ENCODE measurements around the gene YIPF7. TPM values are rescaled to one million over a fixed set of nuclear protein-coding genes. Genes with fewer than 3 reads are reported as not detected.
A peak's percentile ranks its signal among the peaks of the same experiment; 100 is the strongest.

Gene YIPF7
- total and polyA plus RNA-seq, 9 of the 15 experiments (the other 6 are each of a cell fraction or from before 2014, with no cell fraction given), result 0.14 TPM; not detected in 8

DNA sequence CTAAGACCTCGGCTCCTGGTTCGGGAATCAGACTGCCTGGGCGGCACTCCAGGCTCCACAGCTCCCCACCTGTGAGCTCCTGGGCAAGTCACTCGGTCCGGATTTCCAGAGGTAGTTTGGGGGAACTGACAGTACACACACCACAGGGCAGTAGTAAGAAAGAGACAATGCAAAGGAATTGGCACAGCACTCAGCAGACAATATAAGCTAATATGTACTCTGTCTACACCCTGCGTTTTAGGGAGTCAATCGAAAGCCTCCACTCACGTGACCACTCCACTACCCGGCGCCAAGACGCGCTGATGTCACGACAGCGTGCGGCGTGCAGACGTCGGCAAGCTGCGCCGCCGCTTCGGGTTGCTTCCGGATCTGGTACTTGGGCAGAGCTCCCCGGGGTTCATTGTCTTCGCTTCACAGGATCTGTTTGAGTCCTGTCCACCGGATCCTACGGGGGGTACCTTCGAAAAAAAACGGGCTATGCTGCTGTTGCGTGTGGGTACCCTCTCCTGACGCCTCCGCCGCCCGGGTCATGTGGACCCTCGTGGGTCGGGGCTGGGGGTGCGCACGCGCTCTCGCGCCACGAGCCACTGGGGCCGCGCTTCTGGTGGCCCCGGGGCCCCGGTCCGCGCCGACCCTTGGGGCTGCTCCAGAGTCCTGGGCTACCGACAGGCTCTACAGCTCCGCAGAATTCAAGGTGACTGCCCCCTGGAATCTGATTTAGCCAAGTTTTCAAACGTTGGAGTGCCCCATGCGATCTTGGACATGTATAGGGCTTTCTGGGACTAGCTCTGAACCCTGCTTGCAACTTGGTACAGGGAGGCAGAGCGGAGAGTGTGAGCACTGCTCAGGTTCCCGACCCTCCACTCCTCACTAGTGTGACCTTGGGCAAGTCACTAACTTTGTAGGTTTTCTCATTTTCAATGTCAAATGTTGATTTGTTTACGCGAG, 26.9 kb upstream of the YIPF7 start, which contains the start of gene GUF1 (continued):
- TF ChIP-seq, protein P1, sequence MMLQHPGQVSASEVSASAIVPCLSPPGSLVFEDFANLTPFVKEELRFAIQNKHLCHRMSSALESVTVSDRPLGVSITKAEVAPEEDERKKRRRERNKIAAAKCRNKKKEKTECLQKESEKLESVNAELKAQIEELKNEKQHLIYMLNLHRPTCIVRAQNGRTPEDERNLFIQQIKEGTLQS (IDR thresholded peaks at IDR 0.05), result peak; percentile 59
- TF ChIP-seq, protein P1 (CRISPR knock-in tag; conservative IDR thresholded peaks at IDR 0.05), result no peak
- TF ChIP-seq SAFB (IDR thresholded peaks at IDR 0.05; ENCODE audit: borderline replicate concordance, low read depth, low read length), result 0 out of 2 replicates have a peak, but pooled peaks have one; percentile 47
- TF ChIP-seq ZNF354B (CRISPR knock-in tag; IDR thresholded peaks at IDR 0.05), result no peak
- TF ChIP-seq, protein P2, sequence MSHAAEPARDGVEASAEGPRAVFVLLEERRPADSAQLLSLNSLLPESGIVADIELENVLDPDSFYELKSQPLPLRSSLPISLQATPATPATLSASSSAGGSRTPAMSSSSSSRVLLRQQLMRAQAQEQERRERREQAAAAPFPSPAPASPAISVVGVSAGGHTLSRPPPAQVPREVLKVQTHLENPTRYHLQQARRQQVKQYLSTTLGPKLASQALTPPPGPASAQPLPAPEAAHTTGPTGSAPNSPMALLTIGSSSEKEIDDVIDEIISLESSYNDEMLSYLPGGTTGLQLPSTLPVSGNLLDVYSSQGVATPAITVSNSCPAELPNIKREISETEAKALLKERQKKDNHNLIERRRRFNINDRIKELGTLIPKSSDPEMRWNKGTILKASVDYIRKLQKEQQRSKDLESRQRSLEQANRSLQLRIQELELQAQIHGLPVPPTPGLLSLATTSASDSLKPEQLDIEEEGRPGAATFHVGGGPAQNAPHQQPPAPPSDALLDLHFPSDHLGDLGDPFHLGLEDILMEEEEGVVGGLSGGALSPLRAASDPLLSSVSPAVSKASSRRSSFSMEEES (CRISPR knock-in tag; IDR thresholded peaks at IDR 0.05), result peak; percentile 98
- TF ChIP-seq PHF21A (IDR thresholded peaks at IDR 0.05; ENCODE audit: borderline replicate concordance, low read depth), result no peak
- TF ChIP-seq, protein P3, sequence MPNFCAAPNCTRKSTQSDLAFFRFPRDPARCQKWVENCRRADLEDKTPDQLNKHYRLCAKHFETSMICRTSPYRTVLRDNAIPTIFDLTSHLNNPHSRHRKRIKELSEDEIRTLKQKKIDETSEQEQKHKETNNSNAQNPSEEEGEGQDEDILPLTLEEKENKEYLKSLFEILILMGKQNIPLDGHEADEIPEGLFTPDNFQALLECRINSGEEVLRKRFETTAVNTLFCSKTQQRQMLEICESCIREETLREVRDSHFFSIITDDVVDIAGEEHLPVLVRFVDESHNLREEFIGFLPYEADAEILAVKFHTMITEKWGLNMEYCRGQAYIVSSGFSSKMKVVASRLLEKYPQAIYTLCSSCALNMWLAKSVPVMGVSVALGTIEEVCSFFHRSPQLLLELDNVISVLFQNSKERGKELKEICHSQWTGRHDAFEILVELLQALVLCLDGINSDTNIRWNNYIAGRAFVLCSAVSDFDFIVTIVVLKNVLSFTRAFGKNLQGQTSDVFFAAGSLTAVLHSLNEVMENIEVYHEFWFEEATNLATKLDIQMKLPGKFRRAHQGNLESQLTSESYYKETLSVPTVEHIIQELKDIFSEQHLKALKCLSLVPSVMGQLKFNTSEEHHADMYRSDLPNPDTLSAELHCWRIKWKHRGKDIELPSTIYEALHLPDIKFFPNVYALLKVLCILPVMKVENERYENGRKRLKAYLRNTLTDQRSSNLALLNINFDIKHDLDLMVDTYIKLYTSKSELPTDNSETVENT (CRISPR knock-in tag; IDR thresholded peaks at IDR 0.05), result no peak
- peak; percentile 97 for TF ChIP-seq TOE1 (IDR thresholded peaks at IDR 0.05; ENCODE audit: borderline replicate concordance)
- no peak for TF ChIP-seq TOE1 (CRISPR knock-in tag; IDR thresholded peaks at IDR 0.05; ENCODE audit: borderline replicate concordance, low read depth)
- TF ChIP-seq CTBP1 (IDR thresholded peaks at IDR 0.05; ENCODE audit: borderline replicate concordance), result no peak
- no peak for TF ChIP-seq ZNF239 (CRISPR knock-in tag; IDR thresholded peaks at IDR 0.05)
- TF ChIP-seq, protein P4, sequence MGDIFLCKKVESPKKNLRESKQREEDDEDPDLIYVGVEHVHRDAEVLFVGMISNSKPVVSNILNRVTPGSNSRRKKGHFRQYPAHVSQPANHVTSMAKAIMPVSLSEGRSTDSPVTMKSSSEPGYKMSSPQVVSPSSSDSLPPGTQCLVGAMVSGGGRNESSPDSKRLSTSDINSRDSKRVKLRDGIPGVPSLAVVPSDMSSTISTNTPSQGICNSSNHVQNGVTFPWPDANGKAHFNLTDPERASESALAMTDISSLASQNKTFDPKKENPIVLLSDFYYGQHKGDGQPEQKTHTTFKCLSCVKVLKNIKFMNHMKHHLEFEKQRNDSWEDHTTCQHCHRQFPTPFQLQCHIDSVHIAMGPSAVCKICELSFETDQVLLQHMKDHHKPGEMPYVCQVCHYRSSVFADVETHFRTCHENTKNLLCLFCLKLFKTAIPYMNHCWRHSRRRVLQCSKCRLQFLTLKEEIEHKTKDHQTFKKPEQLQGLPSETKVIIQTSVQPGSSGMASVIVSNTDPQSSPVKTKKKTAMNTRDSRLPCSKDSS (IDR thresholded peaks at IDR 0.05; ENCODE audit: low read depth, partially characterized antibody), result no peak
- TF ChIP-seq PPARD (CRISPR knock-in tag; IDR thresholded peaks at IDR 0.05), result no peak
- TF ChIP-seq, protein P5, sequence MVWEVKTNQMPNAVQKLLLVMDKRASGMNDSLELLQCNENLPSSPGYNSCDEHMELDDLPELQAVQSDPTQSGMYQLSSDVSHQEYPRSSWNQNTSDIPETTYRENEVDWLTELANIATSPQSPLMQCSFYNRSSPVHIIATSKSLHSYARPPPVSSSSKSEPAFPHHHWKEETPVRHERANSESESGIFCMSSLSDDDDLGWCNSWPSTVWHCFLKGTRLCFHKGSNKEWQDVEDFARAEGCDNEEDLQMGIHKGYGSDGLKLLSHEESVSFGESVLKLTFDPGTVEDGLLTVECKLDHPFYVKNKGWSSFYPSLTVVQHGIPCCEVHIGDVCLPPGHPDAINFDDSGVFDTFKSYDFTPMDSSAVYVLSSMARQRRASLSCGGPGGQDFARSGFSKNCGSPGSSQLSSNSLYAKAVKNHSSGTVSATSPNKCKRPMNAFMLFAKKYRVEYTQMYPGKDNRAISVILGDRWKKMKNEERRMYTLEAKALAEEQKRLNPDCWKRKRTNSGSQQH (CRISPR knock-in tag; IDR thresholded peaks at IDR 0.05), result no peak
- no peak for TF ChIP-seq GATAD2B (IDR thresholded peaks at IDR 0.05; ENCODE audit: borderline replicate concordance)
- TF ChIP-seq NFYB (IDR thresholded peaks at IDR 0.05; ENCODE audit: extremely low read depth, insufficient read length), result no peak
- TF ChIP-seq MIER1 (IDR thresholded peaks at IDR 0.05; ENCODE audit: low read depth), result no peak
